Fibroblast of villous mesenchyme (primary cell): ENCODE data around the gene PTK7. TPM values are rescaled to one million over a fixed set of nuclear protein-coding genes. Genes with fewer than 3 reads are reported as not detected.

Source experiments
- DNase-seq: peaks from one replicate; pipeline ENCODE4 v3.0.0-alpha.2; 2010; ENCODE audit warnings: low read depth
- H3K4me3 ChIP-seq: 2 replicates; pipeline ENCODE4 v1.5.1; 2011; ENCODE audit warnings: low read depth, mild to moderate bottlenecking, low read length
- total RNA-seq: library from RNA; depleted of rRNA; stranded (reverse); fragments of >200 nt; gene quantifications from 2 replicates; pipeline ENCODE4 v1.2.3, GENCODE V29; 2012
- TF ChIP-seq, protein P1 (sequence below): IDR thresholded peaks from 2 replicates; pipeline ENCODE4 v1.5.1; 2012; ENCODE audit warnings: low read depth, mild to moderate bottlenecking, low read length; ENCODE audit not compliant: insufficient read depth

Gene PTK7
- total RNA-seq, 1 donor, result 199 TPM

DNA sequence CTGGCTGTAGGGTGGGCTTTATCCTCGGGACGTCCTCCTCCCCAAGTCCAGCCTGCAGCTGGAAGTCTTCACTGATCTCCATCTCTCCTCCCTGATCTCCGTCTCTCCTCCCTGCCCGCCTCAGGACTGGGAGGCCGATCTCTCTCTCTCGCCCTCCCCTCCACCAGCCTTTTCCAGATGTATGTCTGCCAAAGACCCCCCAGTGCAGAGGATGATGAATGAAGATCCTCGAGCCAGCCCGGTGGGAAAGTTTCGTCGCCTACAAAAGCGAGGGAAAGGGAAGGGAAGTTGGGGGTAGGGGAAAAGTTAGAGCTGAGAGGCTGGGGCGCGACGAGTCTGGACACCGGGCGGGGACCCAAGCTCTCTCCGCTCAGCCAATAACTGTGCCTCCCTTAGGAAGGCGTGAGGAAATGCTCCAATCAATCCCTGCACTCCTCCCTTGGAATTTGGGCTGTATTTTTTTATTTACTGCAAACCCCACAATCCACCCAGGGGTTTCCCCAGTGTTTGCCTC is 94.4 kb downstream of the PTK7 start:
- TF ChIP-seq, protein P1, sequence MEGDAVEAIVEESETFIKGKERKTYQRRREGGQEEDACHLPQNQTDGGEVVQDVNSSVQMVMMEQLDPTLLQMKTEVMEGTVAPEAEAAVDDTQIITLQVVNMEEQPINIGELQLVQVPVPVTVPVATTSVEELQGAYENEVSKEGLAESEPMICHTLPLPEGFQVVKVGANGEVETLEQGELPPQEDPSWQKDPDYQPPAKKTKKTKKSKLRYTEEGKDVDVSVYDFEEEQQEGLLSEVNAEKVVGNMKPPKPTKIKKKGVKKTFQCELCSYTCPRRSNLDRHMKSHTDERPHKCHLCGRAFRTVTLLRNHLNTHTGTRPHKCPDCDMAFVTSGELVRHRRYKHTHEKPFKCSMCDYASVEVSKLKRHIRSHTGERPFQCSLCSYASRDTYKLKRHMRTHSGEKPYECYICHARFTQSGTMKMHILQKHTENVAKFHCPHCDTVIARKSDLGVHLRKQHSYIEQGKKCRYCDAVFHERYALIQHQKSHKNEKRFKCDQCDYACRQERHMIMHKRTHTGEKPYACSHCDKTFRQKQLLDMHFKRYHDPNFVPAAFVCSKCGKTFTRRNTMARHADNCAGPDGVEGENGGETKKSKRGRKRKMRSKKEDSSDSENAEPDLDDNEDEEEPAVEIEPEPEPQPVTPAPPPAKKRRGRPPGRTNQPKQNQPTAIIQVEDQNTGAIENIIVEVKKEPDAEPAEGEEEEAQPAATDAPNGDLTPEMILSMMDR, result no peak
- DNase-seq, result no peak
- peak overlapping the region; percentile 77 for H3K4me3 ChIP-seq

- H3K4me3 ChIP-seq, result peak within 1 kb of the TSS; percentile 90
- TF ChIP-seq, protein P1, result peak; percentile 53
- peak; percentile 100 for DNase-seq
Observed at GRCh38 chr6:43170931-43171706, 95.0 kb downstream of the PTK7 start, which contains the start of gene SRF. Gene SRF, plus strand, starts transcription at chr6:43171269. Its CDS starts 388 bp downstream, at chr6:43171657.

DNA sequence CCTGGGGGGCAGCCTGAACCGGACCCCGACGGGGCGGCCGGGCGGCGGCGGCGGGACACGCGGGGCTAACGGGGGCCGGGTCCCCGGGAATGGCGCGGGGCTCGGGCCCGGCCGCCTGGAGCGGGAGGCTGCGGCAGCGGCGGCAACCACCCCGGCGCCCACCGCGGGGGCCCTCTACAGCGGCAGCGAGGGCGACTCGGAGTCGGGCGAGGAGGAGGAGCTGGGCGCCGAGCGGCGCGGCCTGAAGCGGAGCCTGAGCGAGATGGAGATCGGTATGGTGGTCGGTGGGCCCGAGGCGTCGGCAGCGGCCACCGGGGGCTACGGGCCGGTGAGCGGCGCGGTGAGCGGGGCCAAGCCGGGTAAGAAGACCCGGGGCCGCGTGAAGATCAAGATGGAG is 95.6 kb downstream of the PTK7 start:
- TF ChIP-seq, protein P1, result no peak
- peak overlapping the region; percentile 90 for H3K4me3 ChIP-seq
- no peak for DNase-seq

GRCh38 chr6:43172104-43173007 is 96.2 kb downstream of the PTK7 start:
- H3K4me3 ChIP-seq, result peak overlapping the region; percentile 90
- DNase-seq, result peak; percentile 33
- TF ChIP-seq, protein P1, result no peak

GRCh38 chr6:43173591-43174262 is 97.6 kb downstream of the PTK7 start:
- peak overlapping the region; percentile 90 for H3K4me3 ChIP-seq
- no peak for DNase-seq
- TF ChIP-seq, protein P1, result no peak

- TF ChIP-seq, protein P1, result peak; percentile 9
- peak overlapping the region; percentile 90 for H3K4me3 ChIP-seq
- DNase-seq, result peak; percentile 99
Observed at GRCh38 chr6:43174263-43175112, 98.4 kb downstream of the PTK7 start.
